Endothelial cell of umbilical vein (primary cell): ENCODE results near the gene TFPI2. TPM values are rescaled to one million over a fixed set of nuclear protein-coding genes. Genes with fewer than 3 reads are reported as not detected.
A peak's percentile ranks its signal among the peaks of the same experiment; 100 is the strongest.

Source experiments
- BruUV-seq: library from RNA; stranded (reverse); fragments of 400-500 nt; replicated peaks from 2 replicates; lab custom pipeline; 2021; lab: Mats Ljungman, UMichigan
- CTCF ChIA-PET: fragments of 300-600, 350-600 bp; sonication (Branson Sonifier 250); formaldehyde crosslinking; loops from one replicate; lab custom pipeline; 2021; ENCODE audit warnings: antibody characterized with exemption, inconsistent platforms; lab: Charles Lee
- POLR2A ChIA-PET: fragments of 300-600, 350-600 bp; sonication (Branson Sonifier 250); formaldehyde crosslinking; loops from one replicate; lab custom pipeline; 2021; ENCODE audit warnings: antibody characterized with exemption, inconsistent platforms; lab: Charles Lee
- DNase-seq: peaks from one replicate; pipeline ENCODE4 v3.0.0-alpha.2; 2011; ENCODE audit warnings: low read depth, low spot score
- FAIRE-seq: peaks from 2 replicates; lab custom pipeline; 2011; peaks lifted over from hg19 to GRCh38; lab: Jason Lieb, UNC
- H2AFZ ChIP-seq: 2 replicates; pipeline ENCODE4 v1.6.0; 2012; ENCODE audit warnings: low read depth, low read length, control low read depth, inconsistent platforms
- H3K27ac ChIP-seq: 2 replicates; pipeline ENCODE4 v1.5.1; 2011; ENCODE audit warnings: low read depth, mild to moderate bottlenecking, control low read depth, low read length, moderate library complexity; ENCODE audit not compliant: insufficient read depth
- H3K27me3 ChIP-seq, 2 experiments: 2 replicates each; pipeline versions ENCODE4 v1.6.0 to v1.6.1; 2011; ENCODE audit warnings: low read length in 2 of 2, mixed read lengths in 1 of 2; ENCODE audit not compliant: control insufficient read depth in 2 of 2, insufficient read depth in 2 of 2
- H3K36me3 ChIP-seq, 2 experiments: 2 replicates in 1 of 2; 3 replicates in 1 of 2; pipeline ENCODE4 v1.5.1; 2011; ENCODE audit warnings: low read length in 2 of 2, mild to moderate bottlenecking in 1 of 2, moderate library complexity in 1 of 2; ENCODE audit not compliant: control insufficient read depth in 2 of 2, insufficient read depth in 2 of 2; ENCODE audit errors: extremely low read depth in 1 of 2
- H3K4me1 ChIP-seq: 3 replicates; pipeline ENCODE4 v1.5.1; 2011; ENCODE audit warnings: mild to moderate bottlenecking, low read length; ENCODE audit not compliant: control insufficient read depth, insufficient read depth; ENCODE audit errors: extremely low read depth
- H3K4me2 ChIP-seq: 2 replicates; pipeline ENCODE4 v1.6.1; 2011; ENCODE audit warnings: low read length, control low read depth, mixed read lengths; ENCODE audit not compliant: insufficient read depth
- H3K4me3 ChIP-seq, 3 experiments: fragments of 200-600 bp in 1 of 3; sonication (generic), shearing (Covaris generic) in 1 of 3; replicated peaks in 1 of 3; 2 replicates each; pipeline ENCODE4 v1.5.1; 2011 to 2016; ENCODE audit warnings: control low read depth in 3 of 3, low read length in 3 of 3, mild to moderate bottlenecking in 2 of 3, inconsistent platforms in 1 of 3, low read depth in 1 of 3, moderate library complexity in 1 of 3; ENCODE audit not compliant: insufficient read depth in 1 of 3
- H3K79me2 ChIP-seq: 2 replicates; pipeline ENCODE4 v1.6.0; 2012; ENCODE audit warnings: low read length, inconsistent platforms; ENCODE audit not compliant: control insufficient read depth, insufficient read depth
- H3K9ac ChIP-seq: replicated peaks from 2 replicates; pipeline ENCODE3; 2011; ENCODE audit warnings: low read length, control low read depth; ENCODE audit not compliant: insufficient read depth; ENCODE audit errors: extremely low read depth
- H3K9me1 ChIP-seq: replicated peaks from 3 replicates; pipeline ENCODE4 v1.6.0; 2011; ENCODE audit warnings: mild to moderate bottlenecking, low read length; ENCODE audit not compliant: control insufficient read depth, insufficient read depth; ENCODE audit errors: extremely low read depth
- H3K9me3 ChIP-seq: replicated peaks from 2 replicates; pipeline ENCODE4 v1.5.1; 2012; ENCODE audit warnings: low read length, inconsistent platforms; ENCODE audit not compliant: control insufficient read depth, insufficient read depth
- H4K20me1 ChIP-seq: replicated peaks from 2 replicates; pipeline ENCODE3; 2011; ENCODE audit warnings: mild to moderate bottlenecking, low read length; ENCODE audit not compliant: control insufficient read depth, insufficient read depth; ENCODE audit errors: extremely low read depth
- CTCF ChIP-seq, 2 donors: IDR thresholded peaks; 1 replicate in 1 of 2; 2 replicates in 1 of 2; pipeline ENCODE4 v1.5.1; 2011; ENCODE audit warnings: low read length in 2 of 2, mild to moderate bottlenecking in 2 of 2, moderate library complexity in 2 of 2, control low read depth in 1 of 2, inconsistent platforms in 1 of 2, low read depth in 1 of 2; ENCODE audit not compliant: insufficient read depth in 1 of 2; ENCODE audit errors: extremely low read depth in 1 of 2
- EZH2 ChIP-seq: IDR thresholded peaks from 2 replicates; pipeline ENCODE4 v1.6.1; 2012; ENCODE audit warnings: borderline replicate concordance, low read depth, mild to moderate bottlenecking, moderate library complexity, low read length, inconsistent platforms; ENCODE audit not compliant: severe bottlenecking
- FOS ChIP-seq: IDR thresholded peaks from 2 replicates; pipeline ENCODE4 v1.6.1; 2011; ENCODE audit warnings: mild to moderate bottlenecking, low read length, moderate library complexity, borderline replicate concordance; ENCODE audit not compliant: insufficient read depth
- GATA2 ChIP-seq: IDR thresholded peaks from 2 replicates; pipeline ENCODE4 v1.7.0; 2011; ENCODE audit warnings: low read depth, mild to moderate bottlenecking, moderate library complexity, mixed read lengths, low read length; ENCODE audit not compliant: insufficient read length, insufficient read depth
- JUN ChIP-seq: IDR thresholded peaks from 2 replicates; pipeline ENCODE4 v1.6.1; 2011; ENCODE audit warnings: borderline replicate concordance, low read depth; ENCODE audit not compliant: insufficient read length, insufficient read depth
- MAX ChIP-seq: IDR thresholded peaks from 2 replicates; pipeline ENCODE4 v1.6.1; 2011; ENCODE audit not compliant: insufficient read depth, insufficient read length
- MYC ChIP-seq: IDR thresholded peaks from one replicate; pipeline ENCODE4 v1.6.1; 2011; ENCODE audit warnings: mild to moderate bottlenecking, low read depth, low read length
- POLR2A ChIP-seq: IDR thresholded peaks from 2 replicates; pipeline ENCODE4 v1.6.1; 2012; ENCODE audit warnings: low read depth, mild to moderate bottlenecking, control low read depth, low read length
- POLR2AphosphoS5 ChIP-seq: IDR thresholded peaks from 2 replicates; pipeline ENCODE4 v1.6.1; 2012; ENCODE audit warnings: low read depth, mild to moderate bottlenecking, control low read depth, low read length, moderate library complexity; ENCODE audit not compliant: insufficient read depth
- dilution Hi-C: fragments of 300-500 bp; cut with MboI; formaldehyde crosslinking; loops from one replicate; pipeline ENCODE4 v1.15.0; 2019; ENCODE audit warnings: low sequenced_read_pairs; ENCODE audit not compliant: extremely low pct_ligation_motif_present
- intact Hi-C: fragments of 100-400 bp; cut with micrococcal nuclease; formaldehyde crosslinking; loops from one replicate; pipeline ENCODE4 v1.10.0; 2022
- polyA plus RNA-seq, 4 experiments: library from polyadenylated mRNA; depleted of rRNA in 3 of 4; stranded (reverse) in 3 of 4; unstranded in 1 of 4; fragments of >200 nt; gene quantifications; 2 replicates each; pipeline versions ENCODE4 v1.2.1 to v1.2.3, GENCODE V29; 2011 to 2012; ENCODE audit warnings: missing spikeins in 1 of 4
- total RNA-seq: library from RNA; stranded (reverse); gene quantifications from 2 replicates; pipeline ENCODE4 v1.2.3, GENCODE V29; 2021

The TFPI2 gene
- total and polyA plus RNA-seq, 2 donors (not counting 3 experiments of a cell fraction or from before 2014, with no cell fraction given): 49.9 to 65.9 TPM

GRCh38 chr7:93931655-93932054 is 41.1 kb upstream of the TFPI2 start:
- dilution Hi-C loops: no loop called here

More at GRCh38 chr7:93931655-93932054, 41.1 kb upstream of the TFPI2 start:
- Histone ChIP-seq H3K9ac (no peak overlapping the region), H3K27ac (no peak overlapping the region), H3K9me1 (no peaks in the 10 kb centered on the region), H3K4me1 (peaks cover 11% of the 10 kb centered on the region), H2AFZ (no peak overlapping the region), H3K79me2 (peaks cover 4% of the 10 kb centered on the region), H3K4me3 (no peak overlapping the region), H3K4me2 (no peak overlapping the region), H3K27me3 (no peaks in the 10 kb centered on the region), H3K9me3 (no peaks in the 10 kb centered on the region), H4K20me1 (no peaks in the 10 kb centered on the region), H3K36me3 (peaks cover 3 to 5% of the 10 kb centered on the region in 2 experiments)
- no TSS peak for BruUV-seq
- CTCF ChIA-PET: interaction anchor here (0.6 to 1.8 kb wide), 6 partner anchors 9 to 156 kb away, joined by 3 to 8 read pairs (median 4); partner anchors contain the start of gene GNG11
- TF ChIP-seq JUN (no peak), EZH2 (no peak), CTCF (IDR thresholded peaks at IDR 0.05; ENCODE audit: extremely low read depth in 1 of 2, insufficient read depth in 1 of 2, low read depth in 1 of 2, low read length in 2 of 2) (no peak), GATA2 (no peak), POLR2AphosphoS5 (no peak), MYC (no peak), MAX (no peak), FOS (no peak), POLR2A (no peak)
- POLR2A ChIA-PET: interaction anchor here (0.7 to 1.4 kb wide), 3 partner anchors 9 to 18 kb away, joined by 3 to 5 read pairs (median 5); partner anchors contain the start of gene GNG11
- intact Hi-C loops: no loop called here
- FAIRE-seq (no peak), DNase-seq (peak; percentile 34)
